Kidney epithelial cell (primary cell): ENCODE results near the gene LY6G5C. TPM values are rescaled to one million over a fixed set of nuclear protein-coding genes. Genes with fewer than 3 reads are reported as not detected.

Experiments used
- DNase-seq: peaks from one replicate; pipeline ENCODE4 v3.0.0-alpha.2; 2010; ENCODE audit warnings: low read depth
- H3K27me3 ChIP-seq: 2 replicates; pipeline ENCODE4 v1.6.0; 2011; ENCODE audit warnings: low read length; ENCODE audit not compliant: control insufficient read depth, insufficient read depth
- H3K36me3 ChIP-seq: 2 replicates; pipeline ENCODE4 v1.5.1; 2011; ENCODE audit warnings: low read length; ENCODE audit not compliant: control insufficient read depth, insufficient read depth
- H3K4me3 ChIP-seq: 2 replicates; pipeline ENCODE4 v1.5.1; 2011; ENCODE audit warnings: low read depth, mild to moderate bottlenecking, control low read depth, low read length
- total RNA-seq: library from RNA; depleted of rRNA; stranded (reverse); fragments of >200 nt; gene quantifications from 2 replicates; pipeline ENCODE4 v1.2.3, GENCODE V29; 2015
- TF ChIP-seq, protein P1 (sequence below): IDR thresholded peaks from 2 replicates; pipeline ENCODE4 v1.5.1; 2011; ENCODE audit warnings: mild to moderate bottlenecking, moderate library complexity, low read length, control low read depth, inconsistent platforms; ENCODE audit not compliant: insufficient read depth, poor library complexity, severe bottlenecking

Gene LY6G5C
- total RNA-seq, 1 donor from 2014 or later: not detected

DNA sequence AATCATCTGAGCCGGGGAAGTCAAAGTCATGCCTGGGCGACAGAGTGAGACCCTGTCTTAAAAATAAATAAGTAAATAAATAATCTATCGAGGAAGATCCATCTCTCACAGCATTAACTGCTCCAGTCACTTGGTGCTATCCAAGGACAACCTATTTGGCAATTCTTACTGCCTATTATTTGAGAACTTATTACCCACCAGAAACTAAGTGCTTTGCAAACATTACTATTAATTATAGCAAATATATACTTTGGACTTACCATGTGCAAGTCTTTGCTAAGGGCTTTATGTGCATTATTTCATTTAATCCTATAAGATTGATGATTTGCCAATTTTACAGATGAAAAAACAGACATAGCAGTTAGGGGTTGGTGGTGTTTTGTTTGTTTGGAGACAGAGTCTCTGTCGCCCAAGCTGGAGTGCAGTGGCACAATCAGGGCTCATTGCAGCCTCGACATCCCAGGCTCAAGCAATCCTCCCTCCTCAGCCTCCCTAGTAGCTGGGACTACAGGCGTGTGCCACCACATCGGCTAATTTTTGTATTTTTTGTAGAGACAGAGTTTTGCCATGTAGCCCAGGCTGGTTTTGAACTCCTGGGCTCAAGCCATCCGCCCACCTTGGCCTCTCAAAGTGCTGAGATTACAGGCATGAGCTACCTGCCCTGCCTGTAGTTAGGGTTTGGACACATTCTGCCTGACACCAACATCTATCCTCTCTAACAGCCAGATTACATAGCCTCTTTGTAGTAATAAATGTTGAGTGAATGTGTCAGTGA is 26.1 kb downstream of the LY6G5C start:
- Histone ChIP-seq H3K4me3 (no peak overlapping the region), H3K27me3 (no peaks in the 10 kb centered on the region), H3K36me3 (no peaks in the 10 kb centered on the region)
- TF ChIP-seq, protein P1, sequence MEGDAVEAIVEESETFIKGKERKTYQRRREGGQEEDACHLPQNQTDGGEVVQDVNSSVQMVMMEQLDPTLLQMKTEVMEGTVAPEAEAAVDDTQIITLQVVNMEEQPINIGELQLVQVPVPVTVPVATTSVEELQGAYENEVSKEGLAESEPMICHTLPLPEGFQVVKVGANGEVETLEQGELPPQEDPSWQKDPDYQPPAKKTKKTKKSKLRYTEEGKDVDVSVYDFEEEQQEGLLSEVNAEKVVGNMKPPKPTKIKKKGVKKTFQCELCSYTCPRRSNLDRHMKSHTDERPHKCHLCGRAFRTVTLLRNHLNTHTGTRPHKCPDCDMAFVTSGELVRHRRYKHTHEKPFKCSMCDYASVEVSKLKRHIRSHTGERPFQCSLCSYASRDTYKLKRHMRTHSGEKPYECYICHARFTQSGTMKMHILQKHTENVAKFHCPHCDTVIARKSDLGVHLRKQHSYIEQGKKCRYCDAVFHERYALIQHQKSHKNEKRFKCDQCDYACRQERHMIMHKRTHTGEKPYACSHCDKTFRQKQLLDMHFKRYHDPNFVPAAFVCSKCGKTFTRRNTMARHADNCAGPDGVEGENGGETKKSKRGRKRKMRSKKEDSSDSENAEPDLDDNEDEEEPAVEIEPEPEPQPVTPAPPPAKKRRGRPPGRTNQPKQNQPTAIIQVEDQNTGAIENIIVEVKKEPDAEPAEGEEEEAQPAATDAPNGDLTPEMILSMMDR: no peak
- DNase-seq: no peak

DNA sequence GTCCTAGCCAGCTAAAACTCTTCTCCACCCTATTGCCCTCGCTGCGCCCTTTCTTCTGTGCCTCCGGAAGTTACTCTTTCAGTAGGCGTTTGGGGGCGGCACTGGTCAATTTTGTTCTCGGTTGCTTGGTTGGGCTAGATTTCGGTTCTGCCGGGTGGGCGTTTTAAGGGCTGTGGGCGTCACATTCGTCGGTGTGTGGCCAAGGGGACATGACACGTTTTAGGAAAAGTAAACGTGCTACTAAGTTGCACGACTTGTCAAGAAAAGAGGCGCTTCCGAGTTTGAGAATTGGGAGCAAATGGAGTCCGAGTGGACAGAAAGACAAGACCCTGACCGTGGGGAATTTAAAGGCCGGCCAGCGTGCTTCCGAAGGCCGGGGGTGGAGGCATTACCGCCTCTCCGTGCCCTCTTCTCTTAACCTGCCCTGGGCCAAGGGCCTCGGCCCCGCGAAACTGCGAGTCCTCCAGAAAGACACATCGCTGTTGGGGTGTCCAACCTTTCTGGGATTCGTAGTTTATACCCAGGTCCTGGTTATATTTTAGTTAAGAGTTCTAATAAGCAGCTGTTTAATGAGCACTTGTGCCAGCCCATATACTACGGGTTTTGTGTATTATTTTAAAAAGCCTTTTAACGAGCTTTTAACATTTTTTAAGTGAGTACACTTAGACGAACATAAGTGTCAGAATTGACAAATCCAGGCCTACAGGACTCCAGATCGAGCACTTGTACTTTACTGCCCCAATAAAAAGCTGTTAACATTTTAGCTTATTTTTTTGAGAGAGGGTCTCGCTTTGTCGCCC is 27.7 kb downstream of the LY6G5C start:
- TF ChIP-seq, protein P1: no peak
- DNase-seq: peak; percentile 55
- no peaks in the 10 kb centered on the region for H3K27me3 ChIP-seq
- H3K36me3 ChIP-seq: peaks cover 1% of the 10 kb centered on the region
- H3K4me3 ChIP-seq: peak overlapping the region; percentile 57

DNA sequence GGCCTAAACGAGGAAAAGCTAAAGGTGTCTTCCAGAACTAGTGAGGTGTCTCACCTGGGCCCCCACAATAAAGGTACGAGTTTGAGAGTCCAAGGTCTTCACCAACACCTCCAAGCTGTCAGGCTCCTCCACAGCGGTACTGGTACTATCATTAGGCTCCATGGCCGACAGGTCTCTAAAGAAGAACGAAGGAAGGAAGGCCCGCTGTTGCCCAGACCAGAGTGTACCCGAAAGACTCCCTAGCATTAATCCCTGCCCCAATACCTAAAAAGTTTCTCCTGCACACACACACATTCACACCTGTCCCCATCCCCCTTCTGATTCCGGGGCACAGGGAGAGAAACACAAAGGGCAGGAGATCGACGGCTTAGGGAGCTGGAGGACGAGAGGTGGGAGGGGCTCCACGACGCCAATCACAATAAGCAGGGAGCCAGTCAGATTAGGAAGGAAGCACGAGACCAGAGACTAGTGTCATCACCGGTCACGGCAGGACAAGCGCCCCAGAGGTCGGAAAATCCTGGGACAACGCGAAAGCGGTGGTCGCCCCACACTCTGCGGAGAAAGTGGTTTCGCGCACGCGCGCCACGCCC is 29.2 kb downstream of the LY6G5C start:
- DNase-seq: peak; percentile 31
- Histone ChIP-seq H3K27me3 (no peaks in the 10 kb centered on the region), H3K4me3 (peak overlapping the region; percentile 57), H3K36me3 (peaks cover 4% of the 10 kb centered on the region)
- TF ChIP-seq, protein P1: no peak

DNA sequence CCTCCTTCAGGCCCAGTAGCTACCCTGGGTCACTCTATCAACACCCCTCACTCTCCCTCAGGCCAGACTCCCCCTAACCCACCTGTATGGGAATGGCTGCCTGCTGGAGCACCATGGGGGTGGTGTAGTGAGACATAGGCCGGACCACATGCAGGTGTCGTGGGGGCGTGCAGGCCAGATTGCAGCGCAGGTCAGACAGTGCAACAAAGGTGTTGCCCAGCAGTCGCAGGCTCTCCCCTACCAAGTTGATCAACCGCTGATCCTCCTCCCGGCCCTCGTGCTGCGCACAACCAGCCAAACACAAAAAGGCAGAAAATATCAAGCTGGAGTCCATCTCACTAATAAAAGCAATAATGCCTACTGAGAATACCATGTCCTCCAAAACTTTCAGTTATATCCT is 35.5 kb downstream of the LY6G5C start:
- H3K4me3 ChIP-seq: no peak overlapping the region
- H3K36me3 ChIP-seq: peaks cover 7% of the 10 kb centered on the region
- TF ChIP-seq, protein P1: no peak
- DNase-seq: no peak
- H3K27me3 ChIP-seq: no peaks in the 10 kb centered on the region

DNA sequence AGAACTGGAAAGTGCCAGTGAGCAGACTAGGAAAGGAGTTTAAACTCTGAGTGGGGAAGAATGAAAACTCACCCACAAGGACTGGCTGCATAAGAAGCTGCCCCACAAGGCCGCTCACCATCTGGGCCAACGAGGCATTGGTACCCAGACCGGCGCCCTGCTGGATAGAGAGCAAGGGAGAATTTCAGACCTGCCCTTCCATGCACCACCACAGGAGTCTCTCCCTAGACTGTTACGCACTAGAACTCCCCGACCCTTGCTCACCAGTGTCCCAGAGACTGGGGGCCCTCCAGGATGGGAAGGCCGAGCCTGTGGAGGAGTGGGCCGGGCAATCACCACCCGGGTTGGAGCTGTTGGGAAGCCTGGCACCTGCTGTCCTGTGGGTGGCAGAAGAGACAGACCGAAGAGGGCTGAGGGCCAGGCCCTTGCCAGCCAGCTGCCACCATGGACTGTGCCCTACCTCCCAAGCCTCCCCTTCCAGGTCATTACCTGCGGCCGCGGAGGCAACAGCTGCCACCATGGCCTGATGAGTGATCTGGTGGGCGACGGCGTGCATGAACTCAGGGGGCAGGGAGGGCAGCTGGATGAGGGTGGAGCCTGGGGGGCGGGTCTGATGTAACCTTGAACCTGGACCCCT is 36.9 kb downstream of the LY6G5C start:
- Histone ChIP-seq H3K36me3 (peaks cover 6% of the 10 kb centered on the region), H3K27me3 (no peaks in the 10 kb centered on the region), H3K4me3 (no peak overlapping the region)
- TF ChIP-seq, protein P1: no peak
- DNase-seq: no peak
